Smooth muscle cell of the pulmonary artery (primary cell): ENCODE data around the gene WWTR1. TPM values are rescaled to one million over a fixed set of nuclear protein-coding genes. Genes with fewer than 3 reads are reported as not detected.

Experiments
- total RNA-seq: library from RNA; depleted of rRNA; stranded (reverse); fragments of >200 nt; gene quantifications from 2 replicates; pipeline ENCODE4 v1.2.3, GENCODE V29; 2014

Gene WWTR1
- 103 and 128 TPM in 2 replicates for total RNA-seq

GRCh38 chr3:149657926-149658743, at the start of gene WWTR1:
Gene WWTR1 (minus strand): TSS chr3:149658025. CDS start chr3:149657306, 719 bp downstream.

GRCh38 chr3:149474250-149474817, 183.5 kb downstream of the WWTR1 start, which contains the start of gene TM4SF4:
Gene TM4SF4 (plus strand): TSS chr3:149474697. CDS start chr3:149474878, 181 bp downstream.

Other genes with a start within 250 kb of the WWTR1 start
- 0.89 and 2.4 TPM in 2 replicates for gene TM4SF4, start 183.3 kb downstream of the WWTR1 start, total RNA-seq
- gene COMMD2, start 94.5 kb upstream of the WWTR1 start, total RNA-seq = 30.0 and 37.0 TPM in 2 replicates
- gene ANKUB1, start 134.5 kb upstream of the WWTR1 start, total RNA-seq = not detected in 2 replicates
- gene RNF13, start 155.2 kb upstream of the WWTR1 start, total RNA-seq = 36.4 and 70.1 TPM in 2 replicates